GM18526 (cell line): ENCODE measurements around the gene ATN1.
A peak's percentile ranks its signal among the peaks of the same experiment; 100 is the strongest.

Experiments used
- POLR2A ChIP-seq: IDR thresholded peaks from 3 replicates; pipeline ENCODE4 v1.6.1; 2011; ENCODE audit not compliant: insufficient read length; ENCODE audit errors: extremely low read depth

Gene ATN1

DNA sequence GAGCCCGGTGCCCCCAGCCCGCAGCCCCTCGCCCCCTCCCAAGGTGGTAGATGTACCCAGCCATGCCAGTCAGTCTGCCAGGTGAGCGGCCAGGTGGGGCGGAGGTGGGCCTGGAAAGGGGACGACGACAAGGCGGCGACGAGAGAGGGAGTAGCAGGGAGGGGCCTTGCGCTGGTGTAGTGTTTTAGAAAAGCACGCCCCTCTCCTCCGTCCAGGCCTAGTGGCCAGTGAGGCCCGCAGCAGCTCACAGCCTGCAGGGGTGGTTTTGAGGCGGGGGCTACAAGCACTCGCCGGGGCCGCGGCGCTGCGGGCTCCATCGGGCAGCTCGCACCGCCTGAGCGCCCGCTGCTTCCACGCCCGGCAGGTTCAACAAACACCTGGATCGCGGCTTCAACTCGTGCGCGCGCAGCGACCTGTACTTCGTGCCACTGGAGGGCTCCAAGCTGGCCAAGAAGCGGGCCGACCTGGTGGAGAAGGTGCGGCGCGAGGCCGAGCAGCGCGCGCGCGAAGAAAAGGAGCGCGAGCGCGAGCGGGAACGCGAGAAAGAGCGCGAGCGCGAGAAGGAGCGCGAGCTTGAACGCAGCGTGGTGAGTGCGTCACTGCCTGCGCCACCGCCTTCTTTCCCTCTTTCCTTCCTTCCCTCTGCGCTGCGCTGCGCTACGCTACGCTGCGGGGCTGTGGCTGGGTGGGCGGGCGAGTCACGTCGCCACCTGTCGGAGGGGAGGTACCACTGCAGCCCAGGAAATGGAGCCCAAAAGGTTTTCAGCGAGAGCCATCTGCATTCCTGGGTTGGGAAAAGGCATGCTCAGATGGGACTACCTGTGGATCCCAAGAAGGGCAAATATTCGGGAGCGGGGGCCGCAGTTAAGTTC is 10.0 kb downstream of the ATN1 start:
- peak; percentile 85 for TF ChIP-seq POLR2A

GRCh38 chr12:6938353-6939190 is 10.8 kb downstream of the ATN1 start:
- TF ChIP-seq POLR2A: no peak

- TF ChIP-seq POLR2A: no peak
These were observed 11.4 kb downstream of the ATN1 start for GRCh38 chr12:6939191-6939540.

DNA sequence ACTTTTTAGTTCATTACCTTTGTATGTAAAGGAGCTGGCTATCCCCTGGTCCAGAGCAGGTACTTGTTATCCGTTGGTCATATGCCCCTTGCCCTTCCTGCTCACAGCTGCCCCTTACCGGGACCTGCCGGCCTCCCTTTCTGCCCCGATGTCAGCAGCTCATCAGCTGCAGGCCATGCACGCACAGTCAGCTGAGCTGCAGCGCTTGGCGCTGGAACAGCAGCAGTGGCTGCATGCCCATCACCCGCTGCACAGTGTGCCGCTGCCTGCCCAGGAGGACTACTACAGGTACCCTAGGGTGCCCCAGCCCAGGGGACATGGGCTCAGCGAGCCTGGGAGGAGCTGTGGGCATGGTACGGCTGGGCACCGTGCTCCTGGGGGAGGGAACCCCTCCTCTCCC is 13.5 kb downstream of the ATN1 start:
- no peak for TF ChIP-seq POLR2A

DNA sequence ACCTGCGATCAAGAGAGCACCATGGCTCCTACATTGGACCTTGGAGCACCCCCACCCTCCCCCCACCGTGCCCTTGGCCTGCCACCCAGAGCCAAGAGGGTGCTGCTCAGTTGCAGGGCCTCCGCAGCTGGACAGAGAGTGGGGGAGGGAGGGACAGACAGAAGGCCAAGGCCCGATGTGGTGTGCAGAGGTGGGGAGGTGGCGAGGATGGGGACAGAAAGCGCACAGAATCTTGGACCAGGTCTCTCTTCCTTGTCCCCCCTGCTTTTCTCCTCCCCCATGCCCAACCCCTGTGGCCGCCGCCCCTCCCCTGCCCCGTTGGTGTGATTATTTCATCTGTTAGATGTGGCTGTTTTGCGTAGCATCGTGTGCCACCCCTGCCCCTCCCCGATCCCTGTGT is 14.0 kb downstream of the ATN1 start:
- no peak for TF ChIP-seq POLR2A

DNA sequence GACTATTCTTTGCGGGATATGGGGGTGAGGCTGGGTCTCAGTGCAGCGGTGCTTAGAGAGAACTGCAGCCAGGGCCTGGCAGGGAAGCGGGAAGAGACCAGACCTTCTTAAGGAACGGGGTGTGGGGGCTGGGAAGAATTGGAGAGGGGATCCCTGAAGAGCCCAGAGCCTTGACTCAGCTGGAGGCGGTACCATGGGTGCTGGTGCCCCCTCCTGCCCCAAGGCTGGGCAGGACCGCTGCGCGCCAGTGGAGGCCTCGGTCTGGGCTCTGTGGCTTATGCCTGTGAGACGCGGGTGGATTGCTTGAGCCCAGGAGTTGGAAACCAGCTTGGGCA is 14.5 kb downstream of the ATN1 start:
- TF ChIP-seq POLR2A: no peak

DNA sequence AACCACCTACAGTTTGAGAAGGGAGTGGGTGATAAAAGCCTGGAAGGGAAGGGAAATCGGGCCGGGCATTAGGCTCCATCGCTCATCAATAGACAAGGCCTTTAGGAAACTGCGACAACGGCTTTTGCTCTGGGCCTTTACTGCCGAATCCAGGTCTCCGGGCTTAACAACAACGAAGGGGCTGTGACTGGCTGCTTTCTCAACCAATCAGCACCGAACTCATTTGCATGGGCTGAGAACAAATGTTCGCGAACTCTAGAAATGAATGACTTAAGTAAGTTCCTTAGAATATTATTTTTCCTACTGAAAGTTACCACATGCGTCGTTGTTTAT is 15.6 kb downstream of the ATN1 start:
- no peak for TF ChIP-seq POLR2A

DNA sequence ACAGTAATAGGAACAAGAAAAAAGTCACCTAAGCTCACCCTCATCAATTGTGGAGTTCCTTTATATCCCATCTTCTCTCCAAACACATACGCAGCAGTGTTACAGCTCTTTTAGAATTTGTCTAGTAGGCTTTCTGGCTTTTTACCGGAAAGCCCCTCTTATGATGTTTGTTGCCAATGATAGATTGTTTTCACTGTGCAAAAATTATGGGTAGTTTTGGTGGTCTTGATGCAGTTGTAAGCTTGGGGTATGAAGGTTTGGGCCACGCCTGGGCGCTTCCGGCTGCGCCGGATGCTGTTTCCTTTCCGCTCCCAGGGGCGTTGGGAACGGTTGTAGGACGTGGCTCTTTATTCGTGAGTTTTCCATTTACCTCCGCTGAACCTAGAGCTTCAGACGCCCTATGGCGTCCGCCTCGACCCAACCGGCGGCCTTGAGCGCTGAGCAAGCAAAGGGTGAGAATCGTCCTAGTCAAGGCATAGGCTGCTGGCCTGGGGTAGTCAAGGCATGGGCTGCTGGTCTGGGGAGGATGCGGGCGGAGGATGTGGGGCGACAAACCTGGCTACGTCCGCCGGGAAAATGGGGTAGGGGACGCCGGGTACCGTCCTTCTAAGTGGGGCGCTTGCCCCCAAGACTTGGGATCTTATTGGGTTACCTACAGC is 16.1 kb downstream of the ATN1 start, which contains the start of the genes C12orf57 and RNU7-1:
C12orf57 (plus strand) TSS at position 301 of the 659 bp plus-strand sequence; CDS start at position 401, 100 bp downstream.
RNU7-1 (plus strand) TSS at position 95 of the 659 bp plus-strand sequence.
- TF ChIP-seq POLR2A: peak; percentile 100

- TF ChIP-seq POLR2A: no peak
These were observed 16.8 kb downstream of the ATN1 start for GRCh38 chr12:6944381-6945186.

DNA sequence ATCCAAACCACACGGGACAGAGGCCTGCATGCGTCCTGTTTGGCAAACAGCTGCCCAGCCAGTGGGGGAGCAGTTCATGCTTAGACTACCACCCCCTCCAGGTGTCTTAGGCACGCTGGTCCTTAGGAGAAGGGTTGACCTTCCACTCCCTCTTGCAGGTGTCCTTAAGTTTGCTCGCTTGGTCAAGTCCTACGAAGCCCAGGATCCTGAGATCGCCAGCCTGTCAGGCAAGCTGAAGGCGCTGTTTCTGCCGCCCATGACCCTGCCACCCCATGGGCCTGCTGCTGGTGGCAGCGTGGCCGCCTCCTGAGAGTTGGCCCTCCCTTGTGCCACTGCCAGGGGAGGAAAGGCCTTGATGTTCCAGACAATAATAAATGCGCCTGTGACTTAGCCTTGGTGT is 17.9 kb downstream of the ATN1 start:
- TF ChIP-seq POLR2A: no peak

DNA sequence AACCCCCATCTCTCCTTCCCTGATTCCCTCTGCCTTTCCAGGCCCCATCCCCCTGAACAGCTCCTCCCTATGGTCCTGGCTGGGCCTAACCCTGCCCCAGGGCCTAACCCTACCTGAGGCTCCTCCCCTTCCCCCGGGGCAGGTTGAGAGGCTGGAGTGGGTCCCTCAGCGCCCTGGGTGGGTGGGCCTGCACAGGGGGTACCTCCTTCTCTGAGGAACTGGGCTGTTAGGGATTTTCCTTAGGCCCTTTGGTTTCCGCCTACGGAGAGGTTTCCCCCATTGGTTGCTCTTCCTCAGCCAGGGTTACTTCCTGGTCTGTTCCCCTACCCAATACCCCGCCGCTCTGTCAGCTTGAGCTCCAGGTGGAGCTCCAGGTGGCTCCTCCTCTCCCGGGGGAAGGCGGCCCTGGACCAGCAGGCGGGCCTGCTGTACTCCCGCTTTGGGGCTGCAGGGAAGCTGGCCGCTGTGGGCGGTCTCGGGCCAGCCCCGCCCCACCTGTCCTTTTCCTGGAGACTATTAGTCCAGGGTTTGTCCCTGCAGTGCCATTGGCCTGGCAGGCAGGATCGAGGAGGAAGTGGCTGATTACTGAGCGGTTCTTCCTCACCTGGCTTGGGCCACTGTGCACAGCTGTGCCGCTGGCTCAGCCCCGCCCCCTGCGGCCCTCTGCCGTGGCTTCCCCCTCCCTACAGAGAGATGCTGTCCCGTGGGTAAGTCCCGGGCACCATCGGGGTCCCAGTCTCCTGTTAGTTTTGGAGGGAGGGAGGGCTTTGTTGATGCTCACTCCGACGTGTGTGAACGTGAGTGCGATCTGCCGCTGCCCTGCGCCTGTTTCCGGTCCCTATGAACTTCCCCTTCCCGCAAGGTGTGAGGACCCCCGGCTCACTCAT is 18.5 kb downstream of the ATN1 start:
- peak; percentile 52 for TF ChIP-seq POLR2A

GRCh38 chr12:6946920-6947374 is 19.2 kb downstream of the ATN1 start:
- no peak for TF ChIP-seq POLR2A

DNA sequence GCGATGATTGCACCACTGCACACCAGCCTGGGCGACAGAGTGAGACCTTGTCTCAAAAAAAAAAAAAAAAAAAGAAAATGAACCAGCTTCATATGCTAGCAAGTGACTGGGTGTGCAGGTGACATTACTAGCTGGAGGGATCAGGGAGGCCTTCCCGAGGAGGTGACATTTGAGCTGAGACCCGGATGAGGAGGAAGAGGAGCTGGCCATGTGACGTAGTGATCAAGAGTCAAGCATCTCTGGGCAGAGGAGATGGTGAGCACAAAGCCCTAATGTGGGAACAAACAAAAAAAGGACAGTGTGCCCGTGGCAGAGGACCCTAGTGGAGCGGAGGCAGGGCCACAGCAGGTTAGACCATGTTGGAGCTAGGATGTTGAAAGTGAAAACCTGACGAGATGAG is 19.9 kb downstream of the ATN1 start:
- TF ChIP-seq POLR2A: no peak
